Measurements from ENCODE around the gene TFRC.
"Not testable (repeated sequence)": the region's sequence is repeated elsewhere in the genome, so short reads cannot be mapped to it uniquely, and the experiment has no call there.

TFRC gene

DNA sequence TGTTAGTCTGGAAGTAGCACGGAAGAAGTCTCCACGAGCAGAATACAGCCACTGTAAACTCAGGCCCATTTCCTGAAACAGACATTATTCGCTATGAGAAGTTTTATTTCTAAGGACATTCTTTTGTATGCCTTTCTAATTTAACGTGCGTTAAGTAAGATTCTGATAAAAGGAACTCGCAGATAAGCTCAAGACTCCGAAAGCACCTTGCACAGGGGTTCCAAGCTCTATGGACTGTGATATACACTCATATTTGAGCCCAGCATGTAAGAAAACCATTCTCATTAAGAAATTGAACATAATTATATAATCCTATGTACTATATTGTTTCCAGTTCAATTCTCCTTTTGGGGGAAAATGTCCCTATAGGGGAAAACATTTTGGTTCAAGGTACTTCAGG lies 28.4 kb downstream of the TFRC start:
- no peak for DNase-seq (ENCODE audit: low read depth in 1 of 2, low spot score in 1 of 2)
- in situ Hi-C loops (cut with HindIII; ENCODE audit: low pct_unique_long_range_greater_than_20kb, low sequenced_read_pairs), result no loop called here

DNA sequence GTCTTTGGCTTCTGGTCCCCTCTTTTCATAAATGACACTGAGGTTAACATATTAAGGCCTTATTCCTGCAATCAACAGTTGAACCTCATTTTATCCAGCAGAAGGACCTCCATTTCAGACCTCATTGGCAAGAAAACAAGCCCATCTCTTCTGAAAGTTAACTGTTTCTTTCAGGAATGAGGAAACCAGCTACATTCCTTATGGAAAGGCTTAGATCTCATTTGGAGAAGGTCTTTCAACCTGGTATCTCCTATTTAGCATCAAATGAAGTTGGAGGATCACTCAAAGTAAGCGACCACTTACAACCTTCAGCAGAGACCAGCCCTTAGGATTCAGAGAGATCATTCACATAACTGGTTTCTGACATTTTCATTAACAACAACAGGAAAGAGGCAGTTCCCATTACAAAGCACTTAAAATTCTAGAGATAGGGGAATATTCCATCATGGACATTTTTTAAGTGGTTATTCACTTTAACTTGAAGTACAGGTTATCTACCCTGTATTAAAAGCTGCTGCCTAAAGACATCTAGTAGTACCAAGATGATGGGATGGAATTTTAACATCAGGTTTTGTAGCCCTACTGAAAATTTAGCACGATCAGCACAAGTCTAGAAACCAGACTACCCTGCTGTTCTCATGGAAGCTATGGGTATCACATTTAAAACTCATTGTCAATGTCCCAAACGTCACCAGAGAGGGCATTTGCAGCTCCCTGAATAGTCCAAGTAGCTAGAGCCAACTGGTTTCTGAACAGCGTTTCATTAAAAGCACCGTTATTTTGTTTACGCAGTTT lies 30.4 kb downstream of the TFRC start:
- TF ChIP-seq JUND (IDR thresholded peaks at IDR 0.05; ENCODE audit: low read depth), result no peak
- DNase-seq (ENCODE audit: low read depth in 1 of 2, low spot score in 1 of 2), result no peak
- in situ Hi-C loops (cut with HindIII; ENCODE audit: low pct_unique_long_range_greater_than_20kb, low sequenced_read_pairs), result no loop called here

More for the DNA sequence above, 28.4 kb downstream of the TFRC start:
- TF ChIP-seq JUND (IDR thresholded peaks at IDR 0.05; ENCODE audit: low read depth), result no peak

DNA sequence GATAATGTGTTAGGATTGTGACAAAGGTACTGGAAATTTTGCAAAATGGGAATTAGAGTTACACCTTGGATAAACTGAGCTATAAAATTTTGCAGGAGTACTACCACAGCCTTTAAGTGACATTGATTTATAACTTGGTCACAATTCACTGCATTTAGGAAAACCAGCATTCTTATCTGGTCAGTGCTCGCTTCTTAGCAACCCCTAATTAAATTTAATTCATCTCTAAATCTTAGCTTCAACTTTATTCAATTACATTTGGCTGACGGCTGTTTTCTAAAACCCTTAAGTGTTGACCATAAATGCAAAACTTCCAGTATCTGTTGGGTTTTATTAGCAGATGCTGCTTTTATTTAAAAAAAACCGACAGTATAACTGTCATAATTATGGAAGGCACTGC lies 31.3 kb downstream of the TFRC start:
- no peak for TF ChIP-seq JUND (IDR thresholded peaks at IDR 0.05; ENCODE audit: low read depth)
- in situ Hi-C loops (cut with HindIII; ENCODE audit: low pct_unique_long_range_greater_than_20kb, low sequenced_read_pairs), result no loop called here
- DNase-seq (ENCODE audit: low read depth in 1 of 2, low spot score in 1 of 2), result no peak

DNA sequence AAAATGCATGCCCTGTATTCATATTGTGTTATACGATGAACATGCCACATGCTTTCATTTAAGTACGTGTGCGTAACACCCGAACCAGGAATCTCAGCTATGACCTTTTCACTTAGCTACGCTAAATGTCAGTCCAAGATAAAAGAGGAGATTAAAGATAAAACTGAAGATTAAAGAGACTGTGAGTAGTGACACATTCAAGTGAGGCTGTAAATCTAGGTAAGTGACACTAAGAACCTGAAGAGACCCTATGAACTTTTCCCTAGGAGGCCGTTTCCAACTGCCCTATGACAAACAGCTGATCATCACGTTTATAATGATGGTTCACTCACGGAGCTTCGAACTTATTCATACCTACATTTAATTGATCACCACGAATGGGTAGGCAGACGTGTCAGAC lies 32.2 kb downstream of the TFRC start:
- no peak for DNase-seq (ENCODE audit: low read depth in 1 of 2, low spot score in 1 of 2)
- in situ Hi-C loops (cut with HindIII; ENCODE audit: low pct_unique_long_range_greater_than_20kb, low sequenced_read_pairs), result no loop called here
- no peak for TF ChIP-seq JUND (IDR thresholded peaks at IDR 0.05; ENCODE audit: low read depth)

- TF ChIP-seq JUND (IDR thresholded peaks at IDR 0.05; ENCODE audit: low read depth), result no peak
- no peak for DNase-seq (ENCODE audit: low read depth in 1 of 2, low spot score in 1 of 2)
- in situ Hi-C loops (cut with HindIII; ENCODE audit: low pct_unique_long_range_greater_than_20kb, low sequenced_read_pairs), result no loop called here
Observed at GRCh38 chr3:196048922-196049598, 32.8 kb downstream of the TFRC start.

- TF ChIP-seq JUND (IDR thresholded peaks at IDR 0.05; ENCODE audit: low read depth), result no peak; the same call in 1 of the 2 replicates
- DNase-seq (ENCODE audit: low read depth in 1 of 2, low spot score in 1 of 2), result peak in 1 of 2 experiments; percentile 47
- in situ Hi-C loops (cut with HindIII; ENCODE audit: low pct_unique_long_range_greater_than_20kb, low sequenced_read_pairs), result no loop called here
Observed at GRCh38 chr3:196047391-196048030, 34.4 kb downstream of the TFRC start.

GRCh38 chr3:196044513-196044912 lies 37.4 kb downstream of the TFRC start:
- no peak for TF ChIP-seq JUND (IDR thresholded peaks at IDR 0.05; ENCODE audit: low read depth)
- in situ Hi-C loops (cut with HindIII; ENCODE audit: low pct_unique_long_range_greater_than_20kb, low sequenced_read_pairs), result no loop called here

DNA sequence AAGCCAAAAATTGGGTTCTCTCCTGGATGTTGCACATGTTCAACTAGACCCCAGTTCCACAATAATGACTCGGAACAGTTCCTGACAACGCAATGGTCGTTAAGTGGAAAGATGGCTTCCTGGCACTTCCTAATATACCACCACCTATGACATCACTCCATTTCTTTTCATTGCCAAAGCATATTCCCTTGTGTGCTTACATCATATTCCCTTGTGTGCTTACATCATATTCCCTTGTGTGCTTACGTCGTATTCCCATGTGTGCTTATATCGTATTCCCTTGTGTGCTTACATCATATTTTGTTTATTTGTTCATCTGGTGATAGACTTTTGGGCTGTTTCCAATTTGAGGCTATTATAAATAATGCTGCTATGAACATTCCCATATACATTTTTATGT lies 39.2 kb downstream of the TFRC start:
- TF ChIP-seq JUND (IDR thresholded peaks at IDR 0.05; ENCODE audit: low read depth), result no peak
- in situ Hi-C loops (cut with HindIII; ENCODE audit: low pct_unique_long_range_greater_than_20kb, low sequenced_read_pairs), result no loop called here
- no peak for DNase-seq (ENCODE audit: low read depth in 1 of 2, low spot score in 1 of 2)

More at GRCh38 chr3:196044513-196044912, 37.4 kb downstream of the TFRC start:
- DNase-seq (ENCODE audit: low read depth in 1 of 2, low spot score in 1 of 2), result no peak

DNA sequence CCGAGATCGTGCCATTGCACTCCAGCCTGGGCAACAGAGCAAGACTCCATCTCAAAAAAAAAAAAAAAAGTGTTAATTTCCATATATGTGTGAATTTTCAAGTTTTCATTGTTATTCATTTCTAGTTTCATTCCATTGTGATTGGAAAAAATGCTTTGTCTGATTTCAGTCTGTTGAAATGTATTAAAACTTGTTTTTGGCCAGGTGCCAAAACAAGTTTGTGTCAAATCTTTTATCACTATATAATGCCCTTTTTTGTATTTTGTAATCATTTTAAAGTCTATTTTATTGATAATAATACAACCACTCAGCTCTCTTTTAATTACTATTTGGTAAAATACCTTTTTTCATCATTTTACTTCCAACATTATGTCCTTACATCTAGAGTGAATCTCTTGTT lies 42.5 kb downstream of the TFRC start:
- no peak for TF ChIP-seq JUND (IDR thresholded peaks at IDR 0.05; ENCODE audit: low read depth)
- in situ Hi-C loops (cut with HindIII; ENCODE audit: low pct_unique_long_range_greater_than_20kb, low sequenced_read_pairs), result no loop called here
- no peak for DNase-seq (ENCODE audit: low read depth in 1 of 2, low spot score in 1 of 2)

DNA sequence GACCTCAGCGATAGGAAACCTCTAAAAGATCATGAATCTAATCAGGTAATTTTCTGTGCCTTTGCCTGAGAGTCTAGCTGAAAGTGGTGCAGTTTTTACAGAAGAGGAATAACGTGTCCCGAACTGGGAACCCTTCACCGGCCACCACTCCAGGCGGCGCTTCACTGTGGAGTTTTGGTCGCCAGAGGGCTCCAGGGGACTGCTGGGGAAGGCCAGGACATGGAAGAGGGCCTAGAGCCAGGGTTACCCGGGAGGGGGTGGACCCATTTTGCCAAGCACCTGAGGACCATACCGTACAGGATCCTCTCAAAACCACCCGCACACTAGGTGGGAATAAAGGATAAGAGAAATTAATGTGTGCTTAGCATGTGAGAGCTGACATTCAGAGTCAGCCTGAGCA lies 55.8 kb downstream of the TFRC start:
- peak in 1 of 2 experiments; percentile 84 for DNase-seq (ENCODE audit: low read depth in 1 of 2, low spot score in 1 of 2)
- in situ Hi-C loops (cut with HindIII; ENCODE audit: low pct_unique_long_range_greater_than_20kb, low sequenced_read_pairs), result not testable (repeated sequence)

DNA sequence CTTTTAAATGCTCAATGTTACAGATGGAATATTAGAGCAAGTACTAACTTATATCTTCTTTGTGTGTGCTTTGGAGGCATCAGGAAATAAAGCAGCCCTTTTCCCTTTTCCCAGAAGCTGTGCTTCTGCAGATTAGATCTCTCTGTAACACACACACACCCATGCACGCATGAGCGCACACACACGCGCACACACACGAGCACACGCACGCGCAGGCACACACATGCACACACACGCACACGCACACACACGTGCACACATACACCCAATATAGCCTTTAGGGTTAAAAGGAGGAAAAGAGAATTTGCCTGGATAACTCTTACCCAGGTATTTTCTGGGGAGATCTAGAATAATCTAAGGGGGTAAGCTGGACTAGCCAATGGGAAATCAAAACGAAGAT lies 56.9 kb downstream of the TFRC start:
- in situ Hi-C loops (cut with HindIII; ENCODE audit: low pct_unique_long_range_greater_than_20kb, low sequenced_read_pairs), result no loop called here
- no peak for TF ChIP-seq JUND (IDR thresholded peaks at IDR 0.05; ENCODE audit: low read depth)
- DNase-seq (ENCODE audit: low read depth in 1 of 2, low spot score in 1 of 2), result no peak

DNA sequence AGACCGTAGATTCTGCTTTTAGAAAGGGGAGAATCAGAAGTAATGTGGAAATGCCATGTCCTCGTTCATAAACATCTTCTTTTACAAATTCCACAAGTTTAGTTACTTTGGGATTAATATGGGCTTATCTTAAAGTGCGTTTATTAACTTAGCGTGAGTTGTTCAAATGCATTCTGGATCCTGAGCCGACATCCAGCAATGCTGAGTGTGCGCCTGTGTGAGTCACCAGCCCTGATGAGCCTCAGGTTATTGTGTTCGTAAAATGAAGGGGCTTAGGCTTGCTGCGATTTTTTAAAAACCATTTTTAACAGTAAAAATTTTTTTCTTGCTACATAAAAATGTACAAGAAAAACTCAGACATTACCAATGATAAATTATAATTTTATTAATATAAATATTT lies 57.9 kb downstream of the TFRC start:
- in situ Hi-C loops (cut with HindIII; ENCODE audit: low pct_unique_long_range_greater_than_20kb, low sequenced_read_pairs), result no loop called here
- DNase-seq (ENCODE audit: low read depth in 1 of 2, low spot score in 1 of 2), result no peak
- no peak for TF ChIP-seq JUND (IDR thresholded peaks at IDR 0.05; ENCODE audit: low read depth)

DNA sequence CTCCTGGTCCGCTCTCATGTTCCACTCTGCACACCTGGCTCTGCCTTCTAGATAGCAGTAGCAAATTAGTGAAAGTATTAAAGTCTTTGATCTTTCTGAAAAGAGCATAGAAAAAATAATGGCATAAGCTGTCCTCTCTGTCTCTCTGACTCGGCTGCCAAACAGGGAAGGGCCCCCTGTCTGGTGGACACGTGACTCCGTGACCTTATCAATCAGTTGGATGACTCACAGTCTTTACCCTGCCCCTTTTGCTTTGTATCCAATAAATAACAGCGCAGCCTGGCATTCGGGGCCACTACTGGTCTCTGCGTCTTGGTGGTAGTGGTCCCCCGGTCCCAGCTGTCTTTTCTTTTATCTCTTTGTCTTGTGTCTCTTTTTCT lies 59.4 kb downstream of the TFRC start:
- in situ Hi-C loops (cut with HindIII; ENCODE audit: low pct_unique_long_range_greater_than_20kb, low sequenced_read_pairs); DNase-seq (ENCODE audit: low read depth in 1 of 2, low spot score in 1 of 2): not testable (repeated sequence)
